H9 (cell line): ENCODE data around the gene POLR2M. TPM values are rescaled to one million over a fixed set of nuclear protein-coding genes. Genes with fewer than 3 reads are reported as not detected.

Experiments
- DNase-seq: peaks from one replicate; pipeline ENCODE4 v3.0.0-alpha.2; 2017
- H2AFZ ChIP-seq: one replicate; pipeline ENCODE4 v1.6.1; 2013; ENCODE audit warnings: mild to moderate bottlenecking, low read length, control low read depth, moderate library complexity
- H2AK5ac ChIP-seq: 2 replicates; pipeline ENCODE4 v1.6.1; 2013; ENCODE audit warnings: low read length, control low read depth, mixed read lengths; ENCODE audit not compliant: insufficient read length
- H2BK120ac ChIP-seq: one replicate; pipeline ENCODE4 v1.6.1; 2013; ENCODE audit warnings: low read depth, mild to moderate bottlenecking, low read length, control low read depth, inconsistent platforms; ENCODE audit not compliant: poor library complexity, severe bottlenecking
- H2BK12ac ChIP-seq: 2 replicates; pipeline ENCODE4 v1.6.1; 2013; ENCODE audit warnings: low read length, control low read depth, mixed read lengths, low read depth; ENCODE audit not compliant: insufficient read length
- H2BK15ac ChIP-seq: 2 replicates; pipeline ENCODE4 v1.6.1; 2013; ENCODE audit warnings: low read depth, low read length, control low read depth
- H2BK20ac ChIP-seq: one replicate; pipeline ENCODE4 v1.6.1; 2013; ENCODE audit warnings: low read depth, mild to moderate bottlenecking, low read length, control low read depth, inconsistent platforms; ENCODE audit not compliant: poor library complexity, severe bottlenecking
- H2BK5ac ChIP-seq: 2 replicates; pipeline ENCODE4 v1.6.1; 2013; ENCODE audit warnings: low read length, control low read depth, mixed read lengths; ENCODE audit not compliant: insufficient read length
- H3K14ac ChIP-seq: 2 replicates; pipeline ENCODE4 v1.6.1; 2013; ENCODE audit warnings: low read length, control low read depth; ENCODE audit not compliant: insufficient read depth
- H3K18ac ChIP-seq: 2 replicates; pipeline ENCODE4 v1.6.1; 2013; ENCODE audit warnings: low read depth, mild to moderate bottlenecking, mixed read lengths, low read length, control low read depth; ENCODE audit not compliant: insufficient read length
- H3K23ac ChIP-seq: 2 replicates; pipeline ENCODE4 v1.6.1; 2013; ENCODE audit warnings: low read length, control low read depth, mixed read lengths, low read depth; ENCODE audit not compliant: insufficient read length
- H3K23me2 ChIP-seq: 2 replicates; pipeline ENCODE4 v1.6.1; 2013; ENCODE audit warnings: low read depth, mild to moderate bottlenecking, mixed read lengths, low read length, control low read depth; ENCODE audit not compliant: insufficient read length, poor library complexity, severe bottlenecking
- H3K27ac ChIP-seq: 2 replicates; pipeline ENCODE4 v1.5.1; 2013; ENCODE audit warnings: low read length, control low read depth, mixed read lengths, low read depth; ENCODE audit not compliant: insufficient read length
- H3K27me3 ChIP-seq: 2 replicates; pipeline ENCODE4 v1.6.1; 2013; ENCODE audit warnings: low read length, control low read depth, inconsistent platforms; ENCODE audit not compliant: insufficient read depth
- H3K4ac ChIP-seq: 2 replicates; pipeline ENCODE4 v1.6.1; 2013; ENCODE audit warnings: low read depth, mild to moderate bottlenecking, control low read depth, inconsistent platforms, low read length, moderate library complexity
- H3K4me1 ChIP-seq: 2 replicates; pipeline ENCODE4 v1.6.1; 2013; ENCODE audit warnings: low read length, control low read depth, inconsistent platforms; ENCODE audit not compliant: insufficient read depth
- H3K4me2 ChIP-seq: 2 replicates; pipeline ENCODE4 v1.6.1; 2013; ENCODE audit warnings: low read length, control low read depth, mixed read lengths; ENCODE audit not compliant: insufficient read length, insufficient read depth
- H3K56ac ChIP-seq: 2 replicates; pipeline ENCODE4 v1.6.1; 2013; ENCODE audit warnings: low read depth, mild to moderate bottlenecking, mixed read lengths, low read length, control low read depth; ENCODE audit not compliant: insufficient read length
- H3K79me1 ChIP-seq: 2 replicates; pipeline ENCODE4 v1.6.1; 2013; ENCODE audit warnings: low read depth, mild to moderate bottlenecking, moderate library complexity, low read length, control low read depth, inconsistent platforms; ENCODE audit not compliant: insufficient read depth, poor library complexity, severe bottlenecking
- H3K79me2 ChIP-seq: 2 replicates; pipeline ENCODE4 v1.6.1; 2013; ENCODE audit warnings: low read length, control low read depth, inconsistent platforms; ENCODE audit not compliant: insufficient read depth
- H3K9ac ChIP-seq: 2 replicates; pipeline ENCODE4 v1.6.1; 2013; ENCODE audit warnings: low read length, control low read depth, mixed read lengths; ENCODE audit not compliant: insufficient read length; ENCODE audit errors: extremely low read depth
- H3K9me3 ChIP-seq: one replicate; pipeline ENCODE4 v1.6.1; 2013; ENCODE audit warnings: low read depth, low read length, inconsistent platforms; ENCODE audit not compliant: control insufficient read depth
- H3T11ph ChIP-seq: one replicate; pipeline ENCODE4 v1.6.1; 2013; ENCODE audit warnings: mild to moderate bottlenecking, low read length, control low read depth, inconsistent platforms
- H4K20me1 ChIP-seq: one replicate; pipeline ENCODE4 v1.6.1; 2013; ENCODE audit not compliant: control insufficient read depth, insufficient read length, insufficient read depth
- H4K5ac ChIP-seq: 2 replicates; pipeline ENCODE4 v1.6.1; 2013; ENCODE audit warnings: low read depth, mild to moderate bottlenecking, mixed read lengths, low read length, control low read depth; ENCODE audit not compliant: insufficient read length
- H4K8ac ChIP-seq: replicated peaks from 2 replicates; pipeline ENCODE4 v1.6.1; 2013; ENCODE audit warnings: low read length, control low read depth, mixed read lengths, low read depth; ENCODE audit not compliant: insufficient read length
- H4K91ac ChIP-seq: 2 replicates; pipeline ENCODE4 v1.6.1; 2013; ENCODE audit warnings: low read depth, mild to moderate bottlenecking, moderate library complexity, mixed read lengths, low read length, control low read depth; ENCODE audit not compliant: insufficient read length
- H3K27ac Mint-ChIP-seq, 3 experiments: 2 replicates in 2 of 3; 3 replicates in 1 of 3; pipeline ENCODE4 v1.8.0; 2020 to 2021; ENCODE audit warnings: mixed read lengths in 3 of 3, mild to moderate bottlenecking in 1 of 3, moderate library complexity in 1 of 3
- H3K27me3 Mint-ChIP-seq: 2 replicates; pipeline ENCODE4 v1.8.0; 2021; ENCODE audit warnings: low read depth, mild to moderate bottlenecking, moderate library complexity, mixed read lengths
- H3K36me3 Mint-ChIP-seq, 3 experiments: 2 replicates in 2 of 3; 3 replicates in 1 of 3; pipeline ENCODE4 v1.8.0; 2020 to 2021; ENCODE audit warnings: low read depth in 3 of 3, mixed read lengths in 3 of 3; ENCODE audit not compliant: insufficient read depth in 1 of 3
- H3K4me1 Mint-ChIP-seq, 2 experiments: 2 replicates each; pipeline ENCODE4 v1.8.0; 2020; ENCODE audit warnings: mixed read lengths in 2 of 2
- H3K4me3 Mint-ChIP-seq, 2 experiments: 2 replicates in 1 of 2; 3 replicates in 1 of 2; pipeline ENCODE4 v1.8.0; 2020 to 2021; ENCODE audit warnings: mild to moderate bottlenecking in 2 of 2, mixed read lengths in 2 of 2, moderate library complexity in 1 of 2
- H3K9me3 Mint-ChIP-seq, 2 experiments: 2 replicates in 1 of 2; 3 replicates in 1 of 2; pipeline ENCODE4 v1.8.0; 2020; ENCODE audit warnings: mild to moderate bottlenecking in 2 of 2, mixed read lengths in 2 of 2, moderate library complexity in 1 of 2
- CTCF ChIP-seq: fragments of 200-600 bp; sonication (generic); conservative IDR thresholded peaks from 3 replicates; pipeline ENCODE4 v1.8.0; 2021; ENCODE audit warnings: antibody characterized with exemption, mild to moderate bottlenecking
- WGBS: extraction: QIAGEN DNeasy Blood & Tissue Kit; methylation state at CpG from one replicate; pipeline ENCODE4 v1.1.7; 2013; ENCODE audit warnings: missing lambda C conversion rate, low lambda C conversion rate, mixed read lengths; ENCODE audit not compliant: insufficient read length; ENCODE audit errors: extremely low coverage; 5-methylcytosine and 5-hydroxymethylcytosine counted together
- total RNA-seq: library from RNA; stranded (reverse); gene quantifications from 2 replicates; pipeline ENCODE4 v1.2.1, GENCODE V29; 2021

The POLR2M gene
- total RNA-seq, 1 experiment from 2014 or later, result 67.3 TPM

- Mint-ChIP-seq H3K36me3 (no peaks in the 10 kb centered on the region), H3K27me3 (peaks cover 5% of the 10 kb centered on the region), H3K27ac (no peak overlapping the region), H3K4me3 (no peak overlapping the region), H3K9me3 (no peaks in the 10 kb centered on the region; a peak in 1 of 5 replicates), H3K4me1 (peaks cover 25 to 43% of the 10 kb centered on the region in 2 experiments)
- H4K8ac ChIP-seq, result no peak overlapping the region
- no peaks in the 10 kb centered on the region for H3K27me3 ChIP-seq
- no CpG with 5 or more reads among the region's 9 CpGs for WGBS
- no peak overlapping the region for H2BK5ac ChIP-seq
- no peak overlapping the region for H2BK12ac ChIP-seq
- H3K4me1 ChIP-seq, result no peaks in the 10 kb centered on the region
- H3K14ac ChIP-seq, result no peak overlapping the region
- no peak overlapping the region for H4K91ac ChIP-seq
- H3K9ac ChIP-seq, result no peak overlapping the region
- no peak overlapping the region for H2BK20ac ChIP-seq
- H2AFZ ChIP-seq, result no peak overlapping the region
- no peaks in the 10 kb centered on the region for H3K79me1 ChIP-seq
- no peak overlapping the region for H2BK120ac ChIP-seq
- no peak overlapping the region for H2BK15ac ChIP-seq
- H3K27ac ChIP-seq, result no peak overlapping the region
- no peak overlapping the region for H3K4me2 ChIP-seq
- H4K5ac ChIP-seq, result no peak overlapping the region
- no peak for DNase-seq
- no peaks in the 10 kb centered on the region for H3K79me2 ChIP-seq
- H3K23me2 ChIP-seq, result no peaks in the 10 kb centered on the region
- no peak overlapping the region for H3T11ph ChIP-seq
- H3K9me3 ChIP-seq, result no peaks in the 10 kb centered on the region
- H3K56ac ChIP-seq, result no peak overlapping the region
- H3K4ac ChIP-seq, result no peak overlapping the region
- no peak overlapping the region for H2AK5ac ChIP-seq
- TF ChIP-seq CTCF, result no peak
- H3K18ac ChIP-seq, result peak overlapping the region; percentile 53
- H4K20me1 ChIP-seq, result no peaks in the 10 kb centered on the region
- H3K23ac ChIP-seq, result no peak overlapping the region
Measured at GRCh38 chr15:57752840-57753239, 46.3 kb downstream of the POLR2M start.
